Endothelial cell (in vitro differentiated cells): ENCODE results near the gene CCDC171. TPM values are rescaled to one million over a fixed set of nuclear protein-coding genes. Genes with fewer than 3 reads are reported as not detected.
A peak's percentile ranks its signal among the peaks of the same experiment; 100 is the strongest.
"Not testable (repeated sequence)": the region's sequence is repeated elsewhere in the genome, so short reads cannot be mapped to it uniquely, and the experiment has no call there.

Experiments
- DNase-seq: peaks from one replicate; pipeline ENCODE4 v3.0.0; 2021; ENCODE audit warnings: low spot score
- H3K27ac Mint-ChIP-seq: one replicate; pipeline ENCODE4 v1.8.0; 2021; ENCODE audit warnings: mixed read lengths, inconsistent platforms; ENCODE audit not compliant: unreplicated experiment
- H3K27me3 Mint-ChIP-seq: one replicate; pipeline ENCODE4 v1.8.0; 2021; ENCODE audit warnings: mild to moderate bottlenecking, moderate library complexity, mixed read lengths, inconsistent platforms; ENCODE audit not compliant: unreplicated experiment
- H3K36me3 Mint-ChIP-seq: one replicate; pipeline ENCODE4 v1.8.0; 2021; ENCODE audit warnings: mild to moderate bottlenecking, low read depth, mixed read lengths, inconsistent platforms; ENCODE audit not compliant: unreplicated experiment
- H3K4me1 Mint-ChIP-seq: one replicate; pipeline ENCODE4 v1.8.0; 2021; ENCODE audit warnings: mild to moderate bottlenecking, mixed read lengths, inconsistent platforms; ENCODE audit not compliant: unreplicated experiment
- H3K4me3 Mint-ChIP-seq: one replicate; pipeline ENCODE4 v1.8.0; 2021; ENCODE audit warnings: mild to moderate bottlenecking, mixed read lengths, inconsistent platforms; ENCODE audit not compliant: unreplicated experiment
- H3K9me3 Mint-ChIP-seq: one replicate; pipeline ENCODE4 v1.8.0; 2021; ENCODE audit warnings: mixed read lengths, inconsistent platforms; ENCODE audit not compliant: unreplicated experiment
- CTCF ChIP-seq: fragments of 200-600 bp; sonication (generic); IDR thresholded peaks from one replicate; pipeline ENCODE4 v1.5.0; 2021; ENCODE audit warnings: antibody characterized with exemption; ENCODE audit not compliant: unreplicated experiment
- total RNA-seq: library from RNA; stranded (reverse); fragmentation: NEBNext Ultra II Directional; extraction: Animal tissue kit (Norgen Biotek cat#: 25700); gene quantifications from one replicate; pipeline ENCODE4 v1.2.1, GENCODE V29; 2021; ENCODE audit not compliant: unreplicated experiment

CCDC171 gene
- total RNA-seq, 1 donor from 2014 or later = 6.5 TPM

GRCh38 chr9:15522130-15522755 is 30.6 kb upstream of the CCDC171 start:
- TF ChIP-seq CTCF = no peak

GRCh38 chr9:15524845-15525455 is 27.9 kb upstream of the CCDC171 start:
- no peak for TF ChIP-seq CTCF
- Mint-ChIP-seq H3K27me3 (no peaks in the 10 kb centered on the region), H3K27ac (peak overlapping the region; percentile 3)

More at GRCh38 chr9:15522130-15522755, 30.6 kb upstream of the CCDC171 start:
- Mint-ChIP-seq H3K36me3 (no peaks in the 10 kb centered on the region), H3K4me1 (peaks cover 18% of the 10 kb centered on the region), H3K9me3 (no peaks in the 10 kb centered on the region), H3K27ac (no peak overlapping the region), H3K4me3 (no peak overlapping the region), H3K27me3 (no peaks in the 10 kb centered on the region)
- DNase-seq = no peak

GRCh38 chr9:15525958-15526357 is 26.9 kb upstream of the CCDC171 start:
- no peak for TF ChIP-seq CTCF
- H3K27ac Mint-ChIP-seq = no peak overlapping the region
- H3K27me3 Mint-ChIP-seq = no peaks in the 10 kb centered on the region
- no peak for DNase-seq
- no peak overlapping the region for H3K4me3 Mint-ChIP-seq
- no peaks in the 10 kb centered on the region for H3K36me3 Mint-ChIP-seq
- peaks cover 18% of the 10 kb centered on the region for H3K4me1 Mint-ChIP-seq
- H3K9me3 Mint-ChIP-seq = no peaks in the 10 kb centered on the region

More at GRCh38 chr9:15524845-15525455, 27.9 kb upstream of the CCDC171 start:
- no peak overlapping the region for H3K4me3 Mint-ChIP-seq
- H3K4me1 Mint-ChIP-seq = peaks cover 18% of the 10 kb centered on the region
- no peak for DNase-seq
- no peaks in the 10 kb centered on the region for H3K9me3 Mint-ChIP-seq
- H3K36me3 Mint-ChIP-seq = no peaks in the 10 kb centered on the region

GRCh38 chr9:15527035-15527434 is 25.8 kb upstream of the CCDC171 start:
- not testable (repeated sequence) for H3K27ac Mint-ChIP-seq, H3K27me3 Mint-ChIP-seq, H3K9me3 Mint-ChIP-seq, H3K4me3 Mint-ChIP-seq, H3K36me3 Mint-ChIP-seq, DNase-seq
- H3K4me1 Mint-ChIP-seq = peaks cover 17% of the 10 kb centered on the region

GRCh38 chr9:15529566-15530324 is 23.1 kb upstream of the CCDC171 start:
- no peaks in the 10 kb centered on the region for H3K9me3 Mint-ChIP-seq
- TF ChIP-seq CTCF = no peak
- H3K4me3 Mint-ChIP-seq = no peak overlapping the region
- peaks cover 8% of the 10 kb centered on the region for H3K4me1 Mint-ChIP-seq
- H3K36me3 Mint-ChIP-seq = no peaks in the 10 kb centered on the region
- no peak overlapping the region for H3K27ac Mint-ChIP-seq
- no peak for DNase-seq
- H3K27me3 Mint-ChIP-seq = no peaks in the 10 kb centered on the region
